ENCODE measurements around the gene RPS2.
"Not testable (repeated sequence)": the region's sequence is repeated elsewhere in the genome, so short reads cannot be mapped to it uniquely, and the experiment has no call there.

Gene RPS2

GRCh38 chr16:1964506-1965395, at the start of gene RPS2:
RPS2 (minus strand) TSS chr16:1964826; CDS start chr16:1964625, 201 bp downstream.
- peak; percentile 99 for DNase-seq (ENCODE audit: low read depth, low spot score)

- DNase-seq (ENCODE audit: low read depth, low spot score) = no peak
Observed at GRCh38 chr16:2013527-2013926, 48.9 kb upstream of the RPS2 start.

GRCh38 chr16:2011726-2012125, 47.1 kb upstream of the RPS2 start:
- not testable (repeated sequence) for DNase-seq (ENCODE audit: low read depth, low spot score)

- DNase-seq (ENCODE audit: low read depth, low spot score) = peak; percentile 96
Observed at GRCh38 chr16:2009791-2010510, 45.3 kb upstream of the RPS2 start, which contains the start of gene ZNF598. ZNF598 (minus strand) TSS chr16:2009821.

GRCh38 chr16:2009164-2009711, 44.6 kb upstream of the RPS2 start:
- no peak for DNase-seq (ENCODE audit: low read depth, low spot score)

GRCh38 chr16:2008631-2009163, 44.1 kb upstream of the RPS2 start:
- no peak for DNase-seq (ENCODE audit: low read depth, low spot score)

GRCh38 chr16:2008009-2008526, 43.4 kb upstream of the RPS2 start:
- no peak for DNase-seq (ENCODE audit: low read depth, low spot score)

- DNase-seq (ENCODE audit: low read depth, low spot score) = no peak
Observed at GRCh38 chr16:2007081-2007836, 42.6 kb upstream of the RPS2 start.

GRCh38 chr16:2006317-2006716, 41.7 kb upstream of the RPS2 start:
- no peak for DNase-seq (ENCODE audit: low read depth, low spot score)

GRCh38 chr16:2005646-2006045, 41.0 kb upstream of the RPS2 start:
- no peak for DNase-seq (ENCODE audit: low read depth, low spot score)

- no peak for DNase-seq (ENCODE audit: low read depth, low spot score)
Observed at GRCh38 chr16:2004795-2005517, 40.3 kb upstream of the RPS2 start.

- DNase-seq (ENCODE audit: low read depth, low spot score) = peak; percentile 92
Observed at GRCh38 chr16:2003827-2004641, 39.4 kb upstream of the RPS2 start.

- DNase-seq (ENCODE audit: low read depth, low spot score) = no peak
Observed at GRCh38 chr16:2003231-2003826, 38.7 kb upstream of the RPS2 start.

GRCh38 chr16:2002406-2003230, 38.0 kb upstream of the RPS2 start:
- no peak for DNase-seq (ENCODE audit: low read depth, low spot score)

- no peak for DNase-seq (ENCODE audit: low read depth, low spot score)
Observed at GRCh38 chr16:2001456-2002355, 37.1 kb upstream of the RPS2 start.

GRCh38 chr16:2001035-2001434, 36.4 kb upstream of the RPS2 start:
- no peak for DNase-seq (ENCODE audit: low read depth, low spot score)

- DNase-seq (ENCODE audit: low read depth, low spot score) = no peak
Observed at GRCh38 chr16:1999866-2000514, 35.4 kb upstream of the RPS2 start.

All from astrocyte of the hippocampus (primary cell).